Activated effector memory CD4-positive, alpha-beta T cell treated with anti-CD3 and anti-CD28 coated beads, Interleukin-2, amount 50 U/mL, for 16 hours (primary cell): ENCODE measurements around the gene C21orf58.
"Not testable (repeated sequence)": the region's sequence is repeated elsewhere in the genome, so short reads cannot be mapped to it uniquely, and the experiment has no call there.

Experiments used
- DNase-seq: peaks from one replicate; pipeline ENCODE4 v3.0.0-alpha.2; 2020

Gene C21orf58

DNA sequence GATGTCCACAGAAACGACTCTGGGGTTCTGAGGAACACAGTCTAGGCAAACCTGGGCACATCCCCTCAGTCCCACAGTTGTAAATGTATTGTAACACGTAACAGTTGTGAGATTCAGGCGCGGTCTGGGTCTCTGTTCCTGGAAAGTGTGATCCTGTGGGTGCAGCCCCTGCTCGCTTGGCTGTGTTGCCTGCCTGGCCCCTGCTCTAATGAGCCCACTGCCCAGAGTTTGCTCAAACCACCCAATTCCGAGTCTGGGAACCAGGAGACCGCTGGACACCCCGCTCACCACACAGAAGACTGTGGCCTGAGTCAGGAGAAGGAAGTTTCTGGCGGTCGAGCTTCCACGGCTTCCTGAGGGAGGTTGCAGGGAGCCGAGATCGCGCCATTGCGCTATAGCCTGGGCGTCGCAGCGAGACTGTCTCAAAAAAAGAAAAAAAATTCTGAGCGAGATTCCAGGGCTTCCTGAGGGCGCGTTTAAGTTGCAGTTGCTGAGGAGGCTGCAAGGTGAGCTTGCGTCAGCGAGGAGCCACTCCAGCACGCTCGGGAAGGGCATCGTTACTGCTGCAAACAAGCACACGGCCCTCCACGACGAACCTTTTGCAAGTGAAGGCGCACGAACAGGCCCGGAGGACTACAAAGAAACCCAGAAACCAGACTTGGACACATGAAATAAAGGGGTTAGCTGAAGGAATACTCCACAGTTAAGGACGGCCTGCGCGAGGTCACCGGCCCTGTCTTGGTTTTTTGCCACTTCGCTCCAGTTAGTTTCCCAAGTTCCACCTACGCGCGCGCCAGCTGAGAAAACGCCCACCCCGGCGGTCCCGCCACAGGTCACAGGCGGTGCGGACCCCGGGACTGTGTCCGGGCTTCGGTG, 1.1 kb downstream of the C21orf58 start:
- peak; percentile 68 for DNase-seq

DNA sequence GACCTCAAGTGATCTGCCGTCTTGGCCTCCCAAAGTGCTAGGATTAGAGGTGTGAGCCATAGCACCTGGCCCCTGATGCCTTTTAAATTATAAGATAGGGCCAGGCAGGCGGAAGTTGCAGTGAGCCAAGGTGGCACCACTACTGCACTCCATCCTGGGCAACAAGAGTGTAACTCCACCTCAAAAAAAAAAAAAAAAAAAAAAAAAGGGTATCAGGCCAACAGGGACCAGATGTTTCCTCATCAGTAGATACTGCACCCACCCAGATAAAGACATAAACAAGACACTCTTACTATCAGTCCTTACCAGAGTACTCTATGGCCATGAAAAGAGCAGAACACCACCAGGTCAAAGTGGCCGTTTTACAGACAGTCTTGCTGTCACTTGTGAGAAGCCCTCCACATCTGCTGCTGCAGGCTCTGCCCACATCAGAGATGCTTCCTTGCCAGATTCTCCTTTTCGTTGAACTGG, 3.3 kb downstream of the C21orf58 start:
- DNase-seq = no peak

DNA sequence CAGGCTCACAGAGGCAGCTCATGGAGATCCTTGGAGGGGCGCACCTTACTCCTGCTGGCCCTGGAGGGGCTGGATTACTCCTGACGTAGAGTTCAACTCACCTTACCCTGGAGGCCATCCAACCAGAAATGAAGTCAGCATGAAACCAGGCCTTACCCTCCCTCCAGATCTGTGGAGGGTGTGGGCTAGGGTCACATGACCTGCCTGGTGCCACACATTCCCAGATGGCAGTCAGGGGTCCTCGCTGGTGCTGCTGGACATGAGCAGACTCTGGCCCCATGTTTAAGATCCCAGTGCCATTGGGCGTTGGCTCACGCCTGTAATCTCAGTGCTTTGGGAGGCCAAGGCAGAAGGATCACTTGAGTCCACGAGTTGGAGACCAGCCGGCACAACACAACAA, 4.5 kb downstream of the C21orf58 start:
- no peak for DNase-seq

DNA sequence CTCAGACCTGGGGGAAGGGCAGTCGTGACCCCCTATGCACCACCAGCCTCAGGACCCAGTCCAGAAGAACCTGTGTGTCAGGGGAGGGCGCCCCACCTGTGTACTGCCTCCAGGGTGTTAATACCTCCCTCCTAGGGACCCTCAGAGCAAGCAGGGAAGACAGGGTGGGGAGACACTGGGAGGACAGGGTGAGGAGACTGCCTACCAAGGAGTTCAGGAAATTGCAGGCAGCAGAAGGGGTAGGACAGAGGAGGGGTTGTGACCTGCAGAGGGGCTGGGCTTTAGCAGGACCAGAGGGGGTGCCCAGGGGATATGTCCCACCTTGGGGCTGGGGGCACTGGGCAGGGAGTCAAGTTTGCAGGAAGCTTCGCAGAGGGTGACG, 5.2 kb downstream of the C21orf58 start:
- DNase-seq = no peak

DNA sequence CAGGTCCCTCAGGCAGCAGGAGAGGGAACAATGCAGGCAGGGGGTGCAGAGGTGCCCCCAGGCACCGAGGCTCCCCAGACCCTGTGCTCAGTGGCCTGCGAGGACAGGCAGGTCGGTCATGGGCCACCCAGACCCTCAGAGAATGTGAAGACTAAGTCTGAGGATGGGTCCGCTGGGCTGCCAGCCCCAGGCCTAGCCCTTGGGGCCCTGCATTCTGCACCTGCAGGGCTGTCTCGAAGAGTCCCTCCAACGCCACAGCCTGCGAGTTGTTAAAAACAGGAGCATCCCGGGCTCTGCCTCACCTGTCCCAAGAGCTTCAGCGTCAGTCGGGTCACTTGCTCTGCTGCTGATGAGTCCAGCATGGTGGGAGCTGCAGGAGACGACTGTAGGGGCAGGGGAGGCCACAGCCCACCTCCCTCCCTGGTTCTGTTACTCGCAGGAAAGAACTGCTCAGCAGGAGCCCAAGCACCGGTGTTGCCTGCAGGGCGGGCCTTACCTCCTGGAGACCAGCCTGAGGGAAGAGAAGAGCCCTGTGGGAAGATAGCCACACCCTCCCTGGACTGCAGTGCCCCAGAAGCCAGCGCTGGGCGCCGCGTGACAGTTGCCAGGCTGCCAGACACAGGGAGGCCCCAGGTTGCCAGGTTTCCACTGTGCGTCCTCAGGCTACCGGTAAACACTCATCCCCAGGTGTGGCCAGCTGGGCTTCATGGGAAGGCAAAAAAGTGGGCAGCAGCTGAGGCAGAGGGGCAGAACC, 5.8 kb downstream of the C21orf58 start:
- DNase-seq = no peak

DNA sequence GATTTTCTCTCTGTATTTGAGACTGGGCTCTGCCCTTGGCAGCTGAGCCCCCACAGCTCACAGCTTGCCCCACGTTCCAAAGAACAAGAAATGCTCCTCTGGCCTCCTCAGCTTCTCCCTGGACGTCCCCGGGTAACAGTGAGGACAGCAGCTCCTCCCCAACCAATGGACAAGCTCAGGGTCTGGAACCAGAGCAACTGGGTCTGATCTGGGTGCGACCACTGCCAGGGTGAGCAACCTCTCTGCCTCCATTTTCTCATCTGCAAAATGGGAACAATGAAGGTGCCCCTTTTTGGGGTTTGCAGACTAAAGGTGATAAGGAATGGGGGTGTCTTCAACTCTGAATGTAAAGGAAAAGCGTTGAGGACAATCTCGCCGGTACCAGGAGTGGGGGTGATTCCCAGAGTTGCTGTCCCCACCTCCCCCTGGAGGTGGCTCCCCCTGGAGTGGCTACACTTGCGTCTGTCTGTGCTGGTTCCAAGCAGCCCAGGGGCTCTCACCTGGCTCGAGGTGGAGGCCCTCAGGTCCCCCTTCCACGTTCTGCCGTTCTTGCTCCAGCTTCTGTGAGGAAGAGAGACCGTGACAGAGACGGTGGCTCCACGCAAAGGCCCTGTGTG, 6.9 kb downstream of the C21orf58 start:
- DNase-seq = no peak

DNA sequence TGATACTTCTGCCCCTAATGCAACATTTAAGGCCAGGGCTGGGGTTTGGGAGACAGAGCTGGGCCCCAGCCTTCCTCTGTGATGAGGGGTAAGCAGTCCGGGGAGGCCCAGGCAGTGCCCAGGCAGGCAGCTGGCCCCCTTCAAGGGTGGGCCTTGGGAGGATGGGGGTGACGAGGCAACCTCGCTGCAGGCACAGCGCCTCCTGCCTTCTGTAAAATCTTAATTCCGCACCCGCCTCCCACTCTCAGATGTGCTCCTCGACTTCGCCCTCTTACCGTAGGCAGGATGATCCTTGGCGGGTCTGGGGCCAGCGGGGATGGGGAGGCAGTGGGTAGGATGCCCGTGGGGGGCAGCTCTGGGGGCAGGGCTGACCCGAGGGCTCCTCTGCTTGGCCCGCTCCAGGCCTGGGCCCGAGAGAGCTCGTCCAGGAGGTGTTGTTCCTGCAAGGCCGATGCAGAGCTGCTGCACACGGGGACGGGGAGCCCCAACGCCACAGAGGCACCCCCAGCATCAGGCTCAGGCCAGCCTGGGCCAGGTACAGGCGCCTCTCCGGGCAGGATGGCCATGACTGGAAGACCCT, 9.1 kb downstream of the C21orf58 start:
- no peak for DNase-seq

DNA sequence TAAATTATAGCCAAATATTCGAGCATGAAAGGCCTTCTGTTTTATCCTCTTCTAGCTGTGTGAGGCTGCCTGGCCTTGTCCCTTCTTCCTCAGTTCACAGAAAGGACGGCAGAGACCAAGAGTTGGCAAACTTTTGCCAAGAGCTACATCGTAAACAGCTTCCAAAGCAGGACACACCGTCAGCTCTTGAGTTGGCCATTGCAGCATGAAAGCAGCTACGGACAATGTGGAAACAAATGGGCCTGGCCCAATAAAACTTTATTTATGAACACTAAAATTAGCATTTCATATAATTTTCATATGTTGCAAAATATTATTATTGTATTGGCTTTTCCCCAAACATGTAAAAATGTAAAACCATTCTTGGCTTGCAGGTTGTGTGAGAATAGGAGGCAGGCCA, 10.7 kb downstream of the C21orf58 start:
- DNase-seq = no peak

DNA sequence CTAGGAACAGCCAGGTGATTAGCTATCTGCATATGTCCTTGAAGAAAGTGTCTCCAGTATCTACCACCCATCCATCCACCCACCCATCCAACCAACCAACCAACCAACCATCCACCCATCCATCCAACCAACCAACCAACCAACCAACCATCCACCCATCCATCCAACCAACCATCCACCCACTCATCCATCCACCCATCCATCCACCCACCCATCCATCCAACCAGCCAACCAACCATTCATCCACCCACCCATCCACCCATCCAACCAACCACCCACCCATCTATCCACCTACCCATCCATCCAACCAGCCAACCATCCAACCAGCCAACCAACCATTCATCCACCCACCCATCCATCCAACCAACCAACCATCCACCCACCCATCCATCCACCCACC, 12.1 kb downstream of the C21orf58 start:
- DNase-seq = no peak

DNA sequence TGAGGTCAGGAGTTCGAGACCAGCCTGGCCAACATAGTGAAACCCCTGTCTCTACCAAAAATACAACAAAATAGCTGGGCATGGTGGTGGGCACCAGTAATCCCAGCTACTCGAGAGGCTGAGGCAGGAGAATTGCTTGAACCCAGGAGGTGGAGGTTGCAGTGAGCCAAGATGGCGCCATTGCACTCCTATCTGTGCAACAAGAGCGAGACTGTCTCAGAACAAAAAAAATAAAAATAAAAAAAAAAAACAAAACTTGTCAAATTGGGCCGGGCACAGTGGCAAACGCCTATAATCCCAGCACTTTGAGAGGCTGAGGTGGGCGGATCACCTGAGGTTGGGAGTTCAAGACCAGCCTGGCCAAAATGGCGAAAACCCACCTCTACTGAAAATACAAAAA, 13.4 kb downstream of the C21orf58 start:
- not testable (repeated sequence) for DNase-seq

DNA sequence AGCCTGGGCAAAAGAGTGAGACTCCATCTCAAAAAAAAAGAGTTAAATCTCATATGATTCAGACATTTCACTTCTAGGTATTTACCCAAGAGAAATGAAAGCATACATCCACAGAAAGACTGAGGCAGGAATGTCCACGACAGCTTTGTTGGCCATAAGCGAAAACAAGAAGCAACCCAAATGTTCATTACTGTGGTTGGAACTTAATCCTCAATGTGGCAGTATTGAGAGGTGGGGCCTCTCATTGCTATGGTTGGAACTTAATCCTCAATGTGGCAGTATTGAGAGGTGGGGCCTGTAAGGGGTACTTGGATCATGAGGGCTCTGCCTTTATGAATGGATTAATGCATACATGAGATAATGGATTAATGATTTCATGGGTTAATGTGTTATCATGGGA, 15.2 kb downstream of the C21orf58 start:
- DNase-seq = no peak

DNA sequence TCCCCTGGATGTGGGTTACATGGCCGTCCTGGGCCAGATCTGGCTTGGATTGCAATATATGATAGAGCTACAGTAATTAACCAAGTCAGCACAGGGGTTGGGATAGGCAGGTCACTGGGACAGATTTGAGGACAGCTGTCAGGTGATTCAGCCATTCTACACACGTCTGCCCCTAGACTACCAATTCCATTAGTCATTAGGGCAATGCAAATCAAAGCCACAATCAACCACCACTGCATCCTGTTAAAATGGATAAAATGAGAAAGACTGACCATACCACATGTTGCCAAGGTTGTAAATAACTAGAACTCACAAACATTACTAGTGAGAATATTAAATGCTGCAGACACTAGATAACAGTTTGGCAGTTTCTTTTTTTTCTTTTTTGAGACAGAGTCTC, 16.0 kb downstream of the C21orf58 start:
- DNase-seq = no peak

DNA sequence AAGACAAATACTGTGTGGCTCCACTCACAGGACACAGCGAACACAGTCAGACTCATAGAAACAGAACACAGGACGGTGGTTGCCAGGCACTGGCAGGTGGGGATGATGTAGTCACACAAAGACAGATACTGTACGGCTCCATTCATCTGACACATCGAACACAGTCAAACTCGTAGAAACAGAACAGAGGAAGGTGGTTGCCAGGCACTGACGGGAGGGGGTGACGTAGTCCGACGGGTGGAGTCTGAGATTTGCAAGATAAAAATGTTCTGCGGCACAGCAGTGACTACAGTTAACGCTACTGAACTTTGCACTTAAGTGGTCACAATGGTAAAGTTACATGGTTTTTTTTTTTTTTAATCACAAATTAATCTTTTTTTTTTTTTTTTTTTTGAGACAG, 18.7 kb downstream of the C21orf58 start:
- DNase-seq = no peak

DNA sequence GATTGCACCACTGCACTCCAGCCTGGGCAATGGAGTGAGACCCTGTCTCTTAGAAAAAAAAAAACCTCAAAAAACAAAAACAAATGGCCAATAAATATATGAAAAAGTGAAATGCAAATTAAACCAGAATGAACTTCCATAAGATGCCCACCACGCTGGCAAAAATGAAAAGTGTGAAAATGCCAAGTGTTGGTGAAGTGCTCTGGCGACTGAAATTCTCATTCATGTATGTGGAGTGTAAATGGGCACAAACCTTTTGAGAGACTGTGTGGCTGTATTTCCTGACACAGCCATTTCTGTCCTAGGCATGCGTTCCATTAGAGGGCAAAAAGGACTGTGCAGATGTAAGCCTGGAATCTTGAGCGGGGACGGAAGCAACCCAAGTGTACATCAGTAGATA, 19.2 kb downstream of the C21orf58 start:
- no peak for DNase-seq

DNA sequence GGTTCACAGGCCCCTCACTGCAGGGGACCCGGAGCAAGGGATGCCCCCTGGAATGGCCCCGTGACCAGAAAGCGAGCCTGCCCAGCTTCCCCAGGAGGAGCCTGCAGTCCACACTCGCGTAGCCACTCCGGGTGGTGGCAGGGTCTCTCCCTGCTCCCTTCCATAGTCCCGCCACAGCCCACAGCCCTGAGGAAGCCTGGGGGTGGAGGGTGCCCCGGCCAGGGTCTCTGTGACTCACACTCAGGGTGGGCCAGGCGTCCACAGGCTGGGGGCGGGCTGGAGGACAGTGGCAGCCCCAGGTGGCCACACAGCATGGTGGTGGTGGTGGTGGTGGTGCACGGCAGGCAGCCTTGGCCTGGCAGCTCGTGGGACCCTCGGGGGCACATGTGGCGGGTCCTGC, 21.9 kb downstream of the C21orf58 start:
- DNase-seq = no peak

DNA sequence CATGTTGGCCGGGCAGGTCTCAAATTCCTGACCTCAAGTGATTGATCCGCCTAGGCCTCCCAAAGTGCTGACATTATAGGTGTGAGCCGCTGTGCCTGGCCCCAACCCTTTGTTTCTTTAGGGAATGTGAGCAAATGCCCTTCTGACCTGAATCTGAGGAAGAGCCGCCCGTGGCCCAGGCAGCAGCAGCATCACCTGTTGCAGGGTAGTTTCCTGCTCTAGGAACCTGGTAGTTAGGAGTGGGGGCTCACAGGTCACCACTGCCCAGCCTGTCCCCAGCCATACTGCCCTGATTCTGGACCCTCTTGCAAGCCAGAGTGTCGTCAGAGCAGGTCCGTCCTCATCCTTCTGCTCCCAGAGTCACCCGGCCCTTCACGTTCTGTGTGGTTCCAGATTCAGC, 24.5 kb downstream of the C21orf58 start:
- DNase-seq = no peak

DNA sequence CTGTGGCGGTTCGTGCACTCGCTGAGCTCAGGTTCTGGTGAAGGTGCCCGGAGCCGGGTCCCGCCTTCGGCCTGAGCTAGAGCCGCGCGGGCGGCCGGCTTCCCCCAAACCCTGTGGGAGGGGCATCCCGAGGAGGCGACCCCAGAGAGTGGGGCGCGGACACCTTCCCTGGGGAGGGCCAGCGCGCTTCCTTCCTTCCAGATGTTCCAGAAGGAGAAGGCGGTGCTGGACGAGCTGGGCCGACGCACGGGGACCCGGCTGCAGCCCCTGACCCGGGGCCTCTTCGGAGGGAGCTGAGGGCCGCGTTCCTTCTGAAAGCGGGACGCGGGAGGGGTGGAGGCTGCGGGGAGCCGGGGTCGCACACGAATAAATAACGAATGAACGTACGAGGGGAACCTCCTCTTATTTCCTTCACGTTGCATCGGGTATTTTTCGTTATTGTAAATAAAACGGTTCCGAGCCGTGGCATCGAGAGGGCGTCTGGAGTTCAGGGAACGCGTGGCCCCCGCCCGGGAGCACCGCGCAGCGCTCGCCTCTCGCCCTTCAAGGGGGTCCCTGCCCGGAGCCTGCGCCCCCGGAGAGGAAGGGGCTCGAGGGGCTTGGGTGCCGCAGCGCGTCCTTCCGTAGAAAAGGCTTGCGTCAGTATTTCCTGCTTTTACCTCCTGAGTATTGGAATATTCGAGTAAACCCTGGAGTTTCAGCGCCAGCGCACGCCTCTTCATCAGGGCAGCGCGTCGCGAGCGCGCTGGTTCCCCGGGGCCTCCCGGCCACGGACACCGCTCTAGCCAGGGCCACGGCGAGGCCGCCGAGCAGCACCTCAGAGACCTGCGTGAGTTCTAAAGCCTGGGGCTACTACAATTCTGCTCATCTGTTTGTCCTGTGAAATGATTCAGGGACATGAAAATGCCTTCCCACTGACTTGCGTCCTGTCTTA, 26.1 kb downstream of the C21orf58 start:
- no peak for DNase-seq

DNA sequence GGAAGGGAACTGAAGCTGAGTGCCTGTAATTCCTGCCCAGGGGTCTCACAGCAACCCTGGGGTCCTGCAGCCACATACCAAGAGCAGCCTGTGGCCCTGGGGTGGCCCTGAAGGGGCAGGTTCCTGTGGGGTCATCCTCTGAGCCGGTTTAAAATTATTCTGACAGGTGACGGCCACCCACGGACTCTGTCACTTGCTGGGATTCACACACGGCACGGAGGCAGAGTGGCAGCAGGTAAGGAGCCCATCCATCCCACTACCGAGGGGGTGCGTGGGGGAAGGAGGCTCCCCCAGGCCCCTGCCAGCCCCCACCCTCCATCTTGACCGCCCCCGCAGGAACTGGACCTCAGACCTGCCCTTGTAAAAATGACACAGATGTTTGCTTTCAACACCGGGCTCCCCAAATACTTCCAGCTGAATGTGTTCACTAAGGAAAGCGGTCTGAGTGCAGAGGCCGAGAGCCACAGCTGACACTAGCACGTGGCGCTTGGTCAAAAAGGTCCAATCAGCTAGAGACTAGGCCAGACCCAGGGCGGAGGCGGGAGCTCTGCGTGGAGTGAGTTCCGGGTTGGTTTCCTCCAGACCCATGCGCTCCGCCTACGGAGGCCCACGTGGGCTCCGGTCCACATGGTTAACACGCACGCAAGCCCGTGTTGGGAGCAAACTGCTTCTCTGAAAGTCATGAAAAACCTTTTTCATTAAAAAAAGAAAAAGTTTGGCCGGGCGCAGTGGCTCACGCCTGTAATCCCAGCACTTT, 27.5 kb downstream of the C21orf58 start:
- DNase-seq = peak; percentile 82

DNA sequence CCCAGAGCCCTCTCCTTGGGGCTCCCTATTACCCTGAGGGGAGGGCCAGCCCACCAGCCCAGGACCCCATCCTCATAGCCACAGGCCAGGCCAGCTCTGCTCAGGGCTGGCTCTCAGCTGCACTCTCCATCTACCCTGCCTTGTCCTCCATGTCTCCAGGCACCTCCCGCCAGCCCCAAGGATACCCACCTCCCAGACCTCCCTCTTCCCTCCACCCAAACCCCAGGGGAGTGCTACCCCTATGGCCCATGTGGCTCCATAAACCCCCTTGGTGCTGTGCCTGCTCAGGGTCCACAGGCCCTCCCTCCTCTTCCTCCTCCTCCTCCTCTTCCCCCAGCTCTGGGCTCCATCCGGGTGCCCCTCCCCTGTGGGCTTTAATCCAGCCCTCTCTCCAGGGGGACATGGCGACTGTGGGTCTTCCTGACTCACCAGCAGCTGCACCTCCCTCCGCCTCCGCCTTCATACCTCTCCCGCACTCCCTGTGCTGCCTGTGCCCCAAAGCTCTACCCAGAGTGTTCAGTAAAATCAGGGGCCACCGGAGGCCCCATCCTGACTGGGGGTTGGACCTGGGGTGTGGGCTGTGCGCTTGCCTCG, 28.4 kb downstream of the C21orf58 start:
- no peak for DNase-seq

DNA sequence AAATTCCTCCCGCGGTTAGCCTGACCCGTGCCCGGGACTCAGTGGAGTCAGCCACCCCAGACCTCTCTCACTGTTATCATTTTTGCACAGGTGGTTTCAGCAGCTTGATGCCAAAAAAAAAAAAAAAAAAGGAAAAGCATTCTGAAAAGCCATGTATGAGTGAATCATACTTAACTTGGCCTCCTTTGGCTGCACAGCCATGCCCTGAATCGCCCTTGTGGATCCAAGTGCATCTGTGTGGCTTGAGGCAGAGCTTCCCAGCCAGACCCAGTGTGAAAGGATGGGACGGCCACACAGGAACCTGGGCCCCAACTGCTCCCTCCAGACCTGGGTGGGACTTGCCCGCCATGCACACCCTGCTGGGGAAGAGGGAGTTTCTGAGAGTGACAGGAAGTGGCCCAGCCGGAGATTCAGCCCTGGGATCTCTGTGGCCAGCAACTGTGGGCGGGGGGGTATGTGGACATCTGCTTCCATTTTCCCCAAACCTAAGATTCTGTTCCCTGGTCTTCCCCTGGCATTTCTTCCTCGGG, 29.0 kb downstream of the C21orf58 start:
- DNase-seq = no peak

DNA sequence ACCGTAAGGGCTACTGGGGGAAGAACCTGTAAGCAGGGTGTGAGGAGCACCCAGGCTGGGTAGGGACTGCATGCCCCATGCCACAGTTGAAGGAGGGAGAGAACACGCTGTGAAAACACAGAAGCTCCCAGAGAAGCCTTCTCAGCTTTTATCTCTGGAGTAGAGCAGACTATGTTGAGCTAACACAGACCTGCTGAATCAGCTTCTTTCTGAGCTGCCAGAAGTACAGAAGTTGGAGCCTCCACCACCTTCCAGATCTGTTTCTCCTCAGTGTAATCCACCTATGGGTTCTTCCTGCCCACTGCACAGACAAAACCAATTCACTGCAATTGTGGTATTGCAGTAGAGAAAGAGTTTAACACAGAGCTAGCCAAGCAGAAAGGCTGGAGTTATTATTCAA, 32.1 kb downstream of the C21orf58 start:
- DNase-seq = no peak
